Aortic smooth muscle cell (primary cell): ENCODE results near the gene MGST3. TPM values are rescaled to one million over a fixed set of nuclear protein-coding genes. Genes with fewer than 3 reads are reported as not detected.

ENCODE experiments used
- total RNA-seq: library from RNA; depleted of rRNA; stranded (reverse); fragments of >200 nt; gene quantifications from 2 replicates; pipeline ENCODE4 v1.2.3, GENCODE V29; 2014

The MGST3 gene
- total RNA-seq = 188 and 201 TPM in 2 replicates

DNA sequence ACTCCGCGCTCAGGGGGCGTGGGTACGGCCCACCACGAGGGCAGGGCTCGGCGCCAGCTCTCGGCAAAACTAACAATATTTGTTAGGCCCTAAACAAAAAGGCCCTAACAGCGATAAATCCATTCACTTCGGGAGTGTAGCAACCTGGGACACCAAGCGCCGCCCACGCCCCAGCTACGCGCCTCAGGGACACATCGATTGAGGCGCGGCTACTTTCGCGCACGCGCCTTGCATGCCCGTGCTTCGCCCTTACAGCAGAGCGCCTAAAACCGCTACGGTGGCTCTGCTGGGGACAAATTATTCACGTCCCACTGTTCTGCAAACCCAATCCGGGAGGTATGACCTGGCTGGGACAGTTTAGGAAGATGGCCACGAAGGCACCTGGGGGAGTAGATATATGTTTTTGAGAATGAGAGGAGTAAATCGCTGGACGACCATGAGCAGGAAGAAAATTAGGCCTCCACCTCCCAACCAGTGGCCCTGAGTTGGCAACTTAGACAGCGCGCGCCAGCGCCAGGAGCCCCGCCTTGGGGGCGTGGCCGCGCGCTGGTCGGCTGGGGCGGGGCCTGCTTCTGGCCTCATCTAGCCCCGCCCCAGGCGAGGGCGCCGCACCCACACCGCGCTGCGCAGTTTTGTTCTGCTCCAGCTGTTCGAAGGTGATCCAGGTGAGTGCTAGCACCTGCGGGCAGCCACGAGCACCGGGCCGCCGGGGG lies at the start of gene MGST3:
TSS of gene MGST3 (plus strand) at position 606 of the 713 bp plus-strand sequence. CDS start 18,614 bp downstream, outside the sequence.

DNA sequence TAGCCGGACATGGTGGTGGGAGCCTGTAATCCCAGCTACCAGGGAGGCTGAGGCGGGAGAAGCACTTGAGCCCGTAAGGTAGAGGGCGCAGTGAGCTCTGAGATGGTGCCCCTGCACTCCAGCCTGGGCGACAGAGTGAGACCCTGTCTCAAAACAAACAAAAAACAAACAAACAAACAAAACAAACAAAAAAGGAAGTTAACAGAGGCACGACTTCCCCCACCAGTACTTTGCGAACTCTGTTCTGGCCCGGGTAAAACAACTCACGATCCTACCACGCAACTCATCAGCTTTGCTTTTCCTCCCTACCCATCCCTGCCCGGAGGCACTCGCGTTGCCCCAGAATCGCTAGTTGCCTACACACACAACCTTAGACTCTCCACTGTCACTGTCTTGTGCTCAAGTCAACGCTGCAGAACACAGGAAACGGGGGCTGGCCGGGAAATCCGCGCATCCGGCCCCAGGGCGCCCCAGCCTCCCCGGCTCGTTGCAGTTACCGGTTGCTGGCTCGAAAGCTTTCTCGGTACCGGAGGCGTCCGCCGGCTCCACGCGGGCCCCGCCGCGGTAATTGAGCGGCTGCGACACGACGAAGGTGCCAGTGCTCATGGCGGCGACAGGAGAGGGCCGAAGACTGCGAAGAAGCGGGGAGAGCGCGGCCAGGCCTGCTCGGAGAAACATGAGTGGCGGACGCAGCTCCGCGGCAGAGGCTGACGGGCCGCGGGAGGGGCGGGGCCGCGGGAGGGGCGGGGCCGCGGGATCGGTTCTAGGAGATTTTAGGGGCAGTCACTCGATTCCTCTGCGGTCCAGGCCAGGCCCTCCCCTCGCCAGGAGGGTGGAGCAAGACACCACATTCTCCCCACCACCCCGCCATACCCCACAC lies 67.1 kb downstream of the MGST3 start, which contains the start of gene ALDH9A1:
TSS of gene ALDH9A1 (minus strand) at position 682 of the 880 bp plus-strand sequence. CDS start at position 678, 4 bp downstream.

Other genes with a start within 250 kb of the MGST3 start
- gene RXRG, start 186.1 kb upstream of the MGST3 start, total RNA-seq = 0.13 TPM in 1 of 2 replicates, not detected in the other
- not detected in 2 replicates for gene LRRC52, start 87.2 kb upstream of the MGST3 start, total RNA-seq
- 89.6 and 112 TPM in 2 replicates for gene ALDH9A1, start 67.3 kb downstream of the MGST3 start, total RNA-seq
- gene TMCO1, start 137.6 kb downstream of the MGST3 start, total RNA-seq = 70.9 and 72.8 TPM in 2 replicates
- 36.7 and 53.5 TPM in 2 replicates for gene UCK2, start 196.4 kb downstream of the MGST3 start, total RNA-seq